ENCODE data around the gene IL1RAPL2. TPM values are rescaled to one million over a fixed set of nuclear protein-coding genes. Genes with fewer than 3 reads are reported as not detected.
"Not testable (repeated sequence)": the region's sequence is repeated elsewhere in the genome, so short reads cannot be mapped to it uniquely, and the experiment has no call there.

The IL1RAPL2 gene
- total RNA-seq, 1 donor from 2014 or later = not detected

DNA sequence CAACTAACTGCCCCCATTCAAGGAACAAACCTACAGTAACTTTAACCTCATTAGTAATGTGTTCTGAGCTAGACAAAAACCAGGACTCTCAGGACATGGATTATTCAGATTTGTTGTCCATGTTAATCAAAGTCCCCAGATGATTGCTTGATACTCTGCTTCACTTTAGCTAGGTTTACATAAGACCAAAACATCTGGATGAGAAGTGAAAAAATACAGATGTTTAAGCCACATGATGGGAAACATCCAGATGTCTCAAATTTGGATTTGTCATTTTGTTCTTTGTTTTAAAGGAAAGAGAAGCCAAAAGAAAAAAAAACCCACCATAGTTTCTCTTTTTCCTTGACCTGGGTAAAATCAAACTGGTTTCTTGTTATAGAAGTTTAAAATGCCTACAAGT lies 1207.8 kb downstream of the IL1RAPL2 start:
- intact Hi-C loops (cut with micrococcal nuclease) = no loop called here
- no peak for DNase-seq
- H3K4me3 ChIP-seq = no peak overlapping the region
- TF ChIP-seq, protein P1, sequence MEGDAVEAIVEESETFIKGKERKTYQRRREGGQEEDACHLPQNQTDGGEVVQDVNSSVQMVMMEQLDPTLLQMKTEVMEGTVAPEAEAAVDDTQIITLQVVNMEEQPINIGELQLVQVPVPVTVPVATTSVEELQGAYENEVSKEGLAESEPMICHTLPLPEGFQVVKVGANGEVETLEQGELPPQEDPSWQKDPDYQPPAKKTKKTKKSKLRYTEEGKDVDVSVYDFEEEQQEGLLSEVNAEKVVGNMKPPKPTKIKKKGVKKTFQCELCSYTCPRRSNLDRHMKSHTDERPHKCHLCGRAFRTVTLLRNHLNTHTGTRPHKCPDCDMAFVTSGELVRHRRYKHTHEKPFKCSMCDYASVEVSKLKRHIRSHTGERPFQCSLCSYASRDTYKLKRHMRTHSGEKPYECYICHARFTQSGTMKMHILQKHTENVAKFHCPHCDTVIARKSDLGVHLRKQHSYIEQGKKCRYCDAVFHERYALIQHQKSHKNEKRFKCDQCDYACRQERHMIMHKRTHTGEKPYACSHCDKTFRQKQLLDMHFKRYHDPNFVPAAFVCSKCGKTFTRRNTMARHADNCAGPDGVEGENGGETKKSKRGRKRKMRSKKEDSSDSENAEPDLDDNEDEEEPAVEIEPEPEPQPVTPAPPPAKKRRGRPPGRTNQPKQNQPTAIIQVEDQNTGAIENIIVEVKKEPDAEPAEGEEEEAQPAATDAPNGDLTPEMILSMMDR (IDR thresholded peaks at IDR 0.05; ENCODE audit: borderline replicate concordance) = no peak
- H3K27ac ChIP-seq (replicated peaks) = no peak overlapping the region
- no peaks in the 10 kb centered on the region for H3K4me1 ChIP-seq
- no peaks in the 10 kb centered on the region for H3K27me3 ChIP-seq (ENCODE audit: low read depth)
- no peaks in the 10 kb centered on the region for H3K9me3 ChIP-seq (replicated peaks)
- no peaks in the 10 kb centered on the region for H3K36me3 ChIP-seq

DNA sequence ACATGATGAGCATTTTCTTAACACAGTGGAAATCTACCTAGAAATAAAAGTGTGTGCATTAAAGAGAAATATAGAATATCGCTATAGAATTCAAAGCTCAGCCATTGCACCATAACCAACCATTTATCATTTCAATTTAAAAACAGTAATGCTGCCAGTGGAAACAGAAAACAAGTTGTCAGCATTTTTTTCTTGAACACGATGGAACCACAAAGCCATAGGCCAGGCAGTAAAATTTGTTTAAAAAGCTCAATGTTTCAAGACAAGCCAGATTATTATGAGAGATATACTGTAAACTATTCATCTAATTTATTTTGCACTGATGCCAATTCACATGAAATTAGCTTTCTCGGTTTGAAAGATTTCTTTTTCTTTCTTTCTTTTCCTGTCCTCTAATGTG lies 1209.7 kb downstream of the IL1RAPL2 start:
- intact Hi-C loops (cut with micrococcal nuclease) = no loop called here
- Histone ChIP-seq H3K4me1 (no peaks in the 10 kb centered on the region), H3K27ac (replicated peaks) (no peak overlapping the region), H3K9me3 (replicated peaks) (no peaks in the 10 kb centered on the region), H3K36me3 (no peaks in the 10 kb centered on the region), H3K4me3 (no peak overlapping the region), H3K27me3 (ENCODE audit: low read depth) (no peaks in the 10 kb centered on the region)
- DNase-seq = no peak
- TF ChIP-seq, protein P1 (IDR thresholded peaks at IDR 0.05; ENCODE audit: borderline replicate concordance) = no peak

DNA sequence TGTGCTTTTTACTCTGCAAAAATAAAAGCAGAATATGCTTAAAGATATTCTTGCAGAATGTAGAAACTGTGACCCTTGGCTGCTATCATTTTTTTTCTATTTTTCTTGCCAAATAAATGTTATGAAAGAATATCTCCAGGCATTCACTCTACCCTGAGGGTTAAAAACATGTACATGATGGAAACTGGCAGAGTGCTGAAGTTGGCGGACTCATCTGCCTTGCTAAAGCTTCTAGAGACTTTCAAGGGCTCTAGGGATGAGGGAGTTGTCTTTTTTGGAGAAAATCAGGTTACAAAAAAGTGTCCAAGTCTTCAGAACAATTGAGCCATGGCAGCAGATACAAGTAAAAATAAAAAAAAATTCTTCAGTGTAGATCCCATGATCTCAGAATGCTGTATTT lies 1215.8 kb downstream of the IL1RAPL2 start:
- DNase-seq = peak; percentile 11
- no peaks in the 10 kb centered on the region for H3K4me1 ChIP-seq
- TF ChIP-seq, protein P1 (IDR thresholded peaks at IDR 0.05; ENCODE audit: borderline replicate concordance) = no peak
- no peak overlapping the region for H3K27ac ChIP-seq (replicated peaks)
- intact Hi-C loops (cut with micrococcal nuclease) = no loop called here
- H3K36me3 ChIP-seq = no peaks in the 10 kb centered on the region
- H3K27me3 ChIP-seq (ENCODE audit: low read depth) = no peaks in the 10 kb centered on the region
- no peak overlapping the region for H3K4me3 ChIP-seq
- H3K9me3 ChIP-seq (replicated peaks) = no peaks in the 10 kb centered on the region

DNA sequence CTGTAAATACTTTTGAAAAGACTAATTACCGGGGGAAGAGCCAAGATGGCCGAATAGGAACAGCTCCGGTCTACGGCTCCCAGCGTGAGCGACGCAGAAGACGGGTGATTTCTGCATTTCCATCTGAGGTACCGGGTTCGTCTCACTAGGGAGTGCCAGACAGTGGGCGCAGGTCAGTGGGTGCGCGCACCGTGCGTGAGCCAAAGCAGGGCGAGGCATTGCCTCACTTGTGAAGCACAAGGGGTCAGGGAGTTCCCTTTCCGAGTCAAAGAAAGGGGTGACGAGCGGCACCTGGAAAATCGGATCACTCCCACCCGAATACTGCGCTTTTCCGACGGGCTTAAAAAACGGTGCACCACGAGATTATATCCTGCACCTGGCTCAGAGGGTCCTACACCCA lies 1230.9 kb downstream of the IL1RAPL2 start:
- DNase-seq; H3K4me1 ChIP-seq; H3K4me3 ChIP-seq; intact Hi-C loops (cut with micrococcal nuclease); H3K9me3 ChIP-seq (replicated peaks); H3K27ac ChIP-seq (replicated peaks); H3K36me3 ChIP-seq; H3K27me3 ChIP-seq (ENCODE audit: low read depth): not testable (repeated sequence)

DNA sequence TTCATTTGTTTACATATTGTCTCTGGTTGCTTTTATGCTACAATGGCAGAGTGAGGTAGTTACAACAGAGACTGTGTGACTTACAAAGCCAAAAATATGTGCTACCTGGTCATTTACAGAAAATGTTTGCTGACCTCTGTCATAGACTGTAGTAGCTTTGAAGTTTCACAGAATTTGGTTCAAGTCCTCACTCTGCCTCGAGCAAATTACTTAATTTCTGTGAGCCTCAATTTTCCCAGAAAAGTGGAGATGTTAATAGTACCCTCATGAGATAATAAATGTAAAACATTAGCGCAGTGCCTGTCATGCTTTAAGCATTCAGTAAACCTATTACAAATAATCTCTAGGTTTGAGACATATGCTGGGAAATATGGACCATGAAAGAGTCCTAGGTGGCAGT lies 1237.9 kb downstream of the IL1RAPL2 start:
- H3K27ac ChIP-seq (replicated peaks) = no peak overlapping the region
- H3K36me3 ChIP-seq = no peaks in the 10 kb centered on the region
- DNase-seq = no peak
- no peaks in the 10 kb centered on the region for H3K27me3 ChIP-seq (ENCODE audit: low read depth)
- TF ChIP-seq, protein P1 (IDR thresholded peaks at IDR 0.05; ENCODE audit: borderline replicate concordance) = no peak
- intact Hi-C loops (cut with micrococcal nuclease) = no loop called here
- H3K9me3 ChIP-seq (replicated peaks) = peaks cover 12% of the 10 kb centered on the region
- no peaks in the 10 kb centered on the region for H3K4me1 ChIP-seq
- no peak overlapping the region for H3K4me3 ChIP-seq

DNA sequence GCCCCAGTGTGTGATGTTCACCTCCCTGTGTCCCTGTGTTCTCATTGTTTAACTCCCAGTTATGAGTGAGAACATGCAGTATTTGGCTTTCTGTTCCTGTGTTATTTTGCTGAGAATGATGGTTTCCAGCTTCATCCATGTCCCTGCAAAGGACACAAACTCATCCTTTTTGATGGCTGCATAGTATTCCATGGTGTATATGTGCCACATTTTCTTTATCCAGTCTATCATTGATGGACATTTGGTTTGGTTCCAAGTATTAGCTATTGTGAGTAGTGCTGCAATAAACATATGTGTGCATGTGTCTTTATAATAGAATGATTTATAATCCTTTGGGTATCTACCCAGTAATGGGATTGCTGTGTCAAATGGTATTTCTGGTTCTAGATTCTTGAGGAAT lies 1239.7 kb downstream of the IL1RAPL2 start:
- H3K36me3 ChIP-seq; H3K4me3 ChIP-seq; H3K27me3 ChIP-seq (ENCODE audit: low read depth); H3K4me1 ChIP-seq; DNase-seq; intact Hi-C loops (cut with micrococcal nuclease); H3K27ac ChIP-seq (replicated peaks): not testable (repeated sequence)
- H3K9me3 ChIP-seq (replicated peaks) = peaks cover 12% of the 10 kb centered on the region

DNA sequence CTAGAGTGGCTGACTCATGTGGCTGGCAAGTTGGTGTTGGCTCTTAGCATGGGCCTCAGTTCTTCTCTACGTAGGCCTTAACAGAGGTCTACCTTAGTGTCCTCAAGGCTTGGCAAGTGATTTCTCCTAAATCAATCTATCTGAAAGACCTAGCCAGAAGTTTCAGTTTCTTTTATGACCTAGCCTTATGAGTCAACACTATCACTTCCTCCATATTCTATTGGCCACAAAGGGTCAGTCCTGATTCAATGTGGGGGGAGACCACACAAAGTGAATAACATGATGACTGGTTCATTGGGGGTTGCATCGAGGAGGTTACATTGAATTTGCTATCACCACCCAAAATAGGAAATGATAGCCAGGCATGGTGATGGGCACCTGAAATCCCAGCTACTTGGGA lies 1250.5 kb downstream of the IL1RAPL2 start:
- Histone ChIP-seq H3K9me3 (replicated peaks) (no peaks in the 10 kb centered on the region), H3K36me3 (no peaks in the 10 kb centered on the region), H3K4me3 (no peak overlapping the region), H3K4me1 (no peaks in the 10 kb centered on the region), H3K27ac (replicated peaks) (no peak overlapping the region), H3K27me3 (ENCODE audit: low read depth) (peaks cover 23% of the 10 kb centered on the region)
- TF ChIP-seq, protein P1 (IDR thresholded peaks at IDR 0.05; ENCODE audit: borderline replicate concordance) = no peak
- DNase-seq = no peak
- intact Hi-C loops (cut with micrococcal nuclease) = no loop called here

Measured in left ventricle myocardium inferior (tissue), 1 donor.